Liver (tissue), 9 donors: ENCODE measurements around the gene LSAMP. TPM values are rescaled to one million over a fixed set of nuclear protein-coding genes. Genes with fewer than 3 reads are reported as not detected.

Experiments
- DNase-seq: peaks from one replicate; pipeline ENCODE4 v3.0.0-alpha.2; 2017; ENCODE audit warnings: low spot score
- H3K27ac ChIP-seq, 2 donors: one replicate each; pipeline ENCODE4 v1.7.0; 2013; ENCODE audit warnings: inconsistent platforms in 2 of 2, low read length in 2 of 2, control low read depth in 1 of 2, low read depth in 1 of 2, mild to moderate bottlenecking in 1 of 2
- H3K27me3 ChIP-seq, 4 donors: one replicate each; pipeline versions ENCODE4 v1.6.1 to v1.7.0; 2013; ENCODE audit warnings: low read length in 3 of 4, inconsistent platforms in 1 of 4, mild to moderate bottlenecking in 1 of 4, moderate library complexity in 1 of 4; ENCODE audit not compliant: control insufficient read depth in 4 of 4, insufficient read depth in 4 of 4
- H3K36me3 ChIP-seq, 4 donors: one replicate each; pipeline versions ENCODE4 v1.6.1 to v1.7.0; 2013; ENCODE audit warnings: low read length in 3 of 4, mild to moderate bottlenecking in 3 of 4, low read depth in 1 of 4, moderate library complexity in 1 of 4; ENCODE audit not compliant: control insufficient read depth in 4 of 4, insufficient read depth in 3 of 4
- H3K4me1 ChIP-seq, 4 donors: one replicate each; pipeline versions ENCODE4 v1.6.1 to v1.7.0; 2013; ENCODE audit warnings: low read length in 3 of 4, mild to moderate bottlenecking in 3 of 4, moderate library complexity in 1 of 4; ENCODE audit not compliant: control insufficient read depth in 4 of 4, insufficient read depth in 4 of 4
- H3K4me3 ChIP-seq, 3 donors: one replicate each; pipeline versions ENCODE4 v1.6.1 to v1.7.0; 2013; ENCODE audit warnings: low read length in 3 of 3, control low read depth in 1 of 3, low read depth in 1 of 3, mild to moderate bottlenecking in 1 of 3
- H3K9ac ChIP-seq, 2 donors: one replicate each; pipeline ENCODE4 v1.7.0; 2013; ENCODE audit warnings: low read length in 2 of 2, mild to moderate bottlenecking in 2 of 2, moderate library complexity in 2 of 2, control low read depth in 1 of 2, low read depth in 1 of 2
- H3K9me3 ChIP-seq, 4 donors: one replicate each; pipeline versions ENCODE4 v1.6.1 to v1.7.0; 2013; ENCODE audit warnings: low read length in 3 of 4; ENCODE audit not compliant: control insufficient read depth in 4 of 4
- EGR1 ChIP-seq, 2 donors: IDR thresholded peaks; 2 replicates each; pipeline ENCODE4 v1.6.1; 2016 to 2018; ENCODE audit warnings: antibody characterized with exemption in 2 of 2, low read depth in 2 of 2
- FOXA2 ChIP-seq: IDR thresholded peaks from 2 replicates; pipeline ENCODE4 v1.6.1; 2016; ENCODE audit warnings: antibody characterized with exemption
- HNF4A ChIP-seq, 2 donors: conservative IDR thresholded peaks; 2 replicates each; pipeline ENCODE4 v1.6.1; 2016; ENCODE audit warnings: antibody characterized with exemption in 2 of 2, mild to moderate bottlenecking in 2 of 2
- JUND ChIP-seq, 2 donors: IDR thresholded peaks; 2 replicates each; pipeline ENCODE4 v1.6.1; 2016; ENCODE audit warnings: antibody characterized with exemption in 2 of 2
- NR2F2 ChIP-seq: IDR thresholded peaks from 2 replicates; pipeline ENCODE4 v1.6.1; 2016; ENCODE audit warnings: antibody characterized with exemption
- RAD21 ChIP-seq, 2 donors: IDR thresholded peaks; 2 replicates each; pipeline ENCODE4 v1.6.1; 2016; ENCODE audit warnings: antibody characterized with exemption in 2 of 2, mild to moderate bottlenecking in 2 of 2
- RXRA ChIP-seq, 2 donors: IDR thresholded peaks; 2 replicates each; pipeline ENCODE4 v1.6.1; 2017 to 2018; ENCODE audit warnings: antibody characterized with exemption in 2 of 2, mild to moderate bottlenecking in 1 of 2
- SP1 ChIP-seq: IDR thresholded peaks from 2 replicates; pipeline ENCODE4 v1.6.1; 2018; ENCODE audit warnings: antibody characterized with exemption, mild to moderate bottlenecking
- TAF1 ChIP-seq: conservative IDR thresholded peaks from 2 replicates; pipeline ENCODE4 v1.6.1; 2016; ENCODE audit warnings: antibody characterized with exemption, mild to moderate bottlenecking
- YY1 ChIP-seq: IDR thresholded peaks from 2 replicates; pipeline ENCODE4 v1.6.1; 2016; ENCODE audit warnings: antibody characterized with exemption, mild to moderate bottlenecking
- WGBS: extraction: QIAGEN DNeasy Blood & Tissue Kit; methylation state at CpG from one replicate; pipeline ENCODE4 v1.1.7; 2013; 5-methylcytosine and 5-hydroxymethylcytosine counted together
- polyA plus RNA-seq, 2 donors: library from polyadenylated mRNA; stranded (reverse) in 1 of 2; unstranded in 1 of 2; fragments of 200-250 nt in 1 of 2; fragments of >200 nt in 1 of 2; fragmentation: Nextera tagmentation in 1 of 2; extraction: Ambion mirVana in 1 of 2; gene quantifications; one replicate each; pipeline versions ENCODE4 v1.2.1 to v1.2.3, GENCODE V29; 2013 to 2015
- total RNA-seq, 2 donors: library from RNA; depleted of rRNA; stranded (reverse); fragments of >200 nt; gene quantifications; one replicate each; pipeline ENCODE4 v1.2.3, GENCODE V29; 2014
- TF ChIP-seq, protein P1 (sequence below): IDR thresholded peaks from 2 replicates; pipeline ENCODE4 v1.6.1; 2016; ENCODE audit warnings: antibody characterized with exemption
- TF ChIP-seq, protein P2 (sequence below): IDR thresholded peaks from 2 replicates; pipeline ENCODE4 v1.6.1; 2016; ENCODE audit warnings: antibody characterized with exemption
- TF ChIP-seq, protein P3 (sequence below): fragments of 150-350 bp; IDR thresholded peaks from 2 replicates; pipeline ENCODE4 v1.5.1; 2017; ENCODE audit warnings: improper control_type of control experiment, low read depth, low read length; ENCODE audit not compliant: missing input control
- TF ChIP-seq, protein P4 (sequence below): IDR thresholded peaks from 2 replicates; pipeline ENCODE4 v1.6.1; 2016; ENCODE audit warnings: antibody characterized with exemption
- donor health status: healthy.
- donor health status: healthy.
- donor health status: healthy.
- donor health status: healthy.
- donor health status: healthy.

The LSAMP gene
- total and polyA plus RNA-seq, 4 donors: 0.01 to 0.17 (median 0.06) TPM

DNA sequence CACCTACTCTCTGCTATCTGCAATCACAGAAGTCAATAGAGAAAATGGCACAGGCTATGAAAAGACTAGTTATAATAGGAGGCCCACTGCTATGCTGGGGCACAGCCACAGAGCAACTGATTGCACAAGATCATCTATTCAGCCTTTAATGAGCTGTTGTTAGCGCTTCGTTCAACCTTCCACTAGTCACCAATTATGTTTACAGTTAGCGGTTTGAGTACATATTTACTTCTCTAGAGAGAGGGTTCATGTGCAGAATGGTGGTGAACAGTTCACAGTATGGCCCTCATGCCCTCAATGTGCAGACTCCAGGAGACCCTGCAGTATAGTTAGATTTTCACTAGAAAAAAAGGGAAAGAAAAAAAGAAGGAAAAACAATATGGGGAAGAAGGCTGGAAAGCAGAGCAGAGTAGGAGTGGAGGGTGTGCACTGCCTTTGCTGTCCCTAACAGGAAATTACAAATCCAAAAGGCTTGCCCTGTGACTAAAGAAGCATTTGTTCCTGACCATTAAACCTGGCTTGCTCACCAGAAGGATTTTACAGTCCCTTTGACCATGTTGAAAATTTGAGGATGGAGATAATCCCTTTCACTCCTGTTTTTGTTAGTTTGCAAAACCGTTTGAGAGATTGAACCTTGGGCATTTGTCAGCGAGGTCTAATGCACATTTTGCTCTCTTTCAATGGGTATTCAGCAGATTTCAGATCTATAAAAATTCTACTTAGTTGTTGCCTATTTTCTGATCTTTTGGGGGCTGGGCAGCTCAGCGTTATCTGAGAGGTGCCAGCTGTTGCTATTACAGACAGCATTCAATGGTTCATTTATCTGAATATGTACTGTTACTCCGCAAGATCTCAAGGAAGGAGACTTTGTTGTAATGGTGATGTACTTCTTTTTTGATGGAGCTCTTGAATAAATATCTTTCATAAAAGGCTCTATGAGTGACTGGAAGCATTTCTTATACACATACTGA lies 296.1 kb downstream of the LSAMP start (continued):
- TF ChIP-seq EGR1 (IDR thresholded peaks at IDR 0.05; ENCODE audit: low read depth in 2 of 2) (no peak), JUND (IDR thresholded peaks at IDR 0.05) (no peak), NR2F2 (no peak), SP1 (no peak)
- TF ChIP-seq, protein P1, sequence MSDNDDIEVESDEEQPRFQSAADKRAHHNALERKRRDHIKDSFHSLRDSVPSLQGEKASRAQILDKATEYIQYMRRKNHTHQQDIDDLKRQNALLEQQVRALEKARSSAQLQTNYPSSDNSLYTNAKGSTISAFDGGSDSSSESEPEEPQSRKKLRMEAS: no peak
- TF ChIP-seq, protein P2, sequence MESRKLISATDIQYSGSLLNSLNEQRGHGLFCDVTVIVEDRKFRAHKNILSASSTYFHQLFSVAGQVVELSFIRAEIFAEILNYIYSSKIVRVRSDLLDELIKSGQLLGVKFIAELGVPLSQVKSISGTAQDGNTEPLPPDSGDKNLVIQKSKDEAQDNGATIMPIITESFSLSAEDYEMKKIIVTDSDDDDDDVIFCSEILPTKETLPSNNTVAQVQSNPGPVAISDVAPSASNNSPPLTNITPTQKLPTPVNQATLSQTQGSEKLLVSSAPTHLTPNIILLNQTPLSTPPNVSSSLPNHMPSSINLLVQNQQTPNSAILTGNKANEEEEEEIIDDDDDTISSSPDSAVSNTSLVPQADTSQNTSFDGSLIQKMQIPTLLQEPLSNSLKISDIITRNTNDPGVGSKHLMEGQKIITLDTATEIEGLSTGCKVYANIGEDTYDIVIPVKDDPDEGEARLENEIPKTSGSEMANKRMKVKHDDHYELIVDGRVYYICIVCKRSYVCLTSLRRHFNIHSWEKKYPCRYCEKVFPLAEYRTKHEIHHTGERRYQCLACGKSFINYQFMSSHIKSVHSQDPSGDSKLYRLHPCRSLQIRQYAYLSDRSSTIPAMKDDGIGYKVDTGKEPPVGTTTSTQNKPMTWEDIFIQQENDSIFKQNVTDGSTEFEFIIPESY: no peak

DNA sequence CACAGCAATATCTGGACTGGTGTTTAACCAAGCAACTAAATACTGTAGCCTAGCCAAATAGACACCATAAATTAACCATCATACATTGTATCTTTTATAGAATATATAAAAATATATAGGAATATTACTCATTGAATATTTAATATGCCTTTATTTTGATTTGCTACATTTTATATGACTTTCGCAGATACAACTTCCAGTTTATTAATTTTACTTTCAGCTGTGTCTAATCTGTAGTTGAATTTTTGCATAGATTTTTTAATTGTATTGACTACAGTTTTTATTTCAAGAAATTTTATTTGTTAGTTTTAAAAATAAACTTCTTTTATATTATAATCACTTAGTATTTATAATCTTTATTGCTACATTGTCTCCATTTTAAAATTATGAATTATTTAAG lies 299.7 kb downstream of the LSAMP start:
- 95% methylated on average over 1 of the region's 1 CpG for WGBS
- H3K9ac ChIP-seq: no peak overlapping the region
- H3K27me3 ChIP-seq: no peaks in the 10 kb centered on the region
- TF ChIP-seq TAF1 (no peak), HNF4A (conservative IDR thresholded peaks at IDR 0.05) (no peak), RAD21 (IDR thresholded peaks at IDR 0.05) (no peak), YY1 (no peak), SP1 (no peak), FOXA2 (no peak), EGR1 (IDR thresholded peaks at IDR 0.05; ENCODE audit: low read depth in 2 of 2) (no peak), JUND (IDR thresholded peaks at IDR 0.05) (no peak), RXRA (IDR thresholded peaks at IDR 0.05) (no peak)
- TF ChIP-seq, protein P3, sequence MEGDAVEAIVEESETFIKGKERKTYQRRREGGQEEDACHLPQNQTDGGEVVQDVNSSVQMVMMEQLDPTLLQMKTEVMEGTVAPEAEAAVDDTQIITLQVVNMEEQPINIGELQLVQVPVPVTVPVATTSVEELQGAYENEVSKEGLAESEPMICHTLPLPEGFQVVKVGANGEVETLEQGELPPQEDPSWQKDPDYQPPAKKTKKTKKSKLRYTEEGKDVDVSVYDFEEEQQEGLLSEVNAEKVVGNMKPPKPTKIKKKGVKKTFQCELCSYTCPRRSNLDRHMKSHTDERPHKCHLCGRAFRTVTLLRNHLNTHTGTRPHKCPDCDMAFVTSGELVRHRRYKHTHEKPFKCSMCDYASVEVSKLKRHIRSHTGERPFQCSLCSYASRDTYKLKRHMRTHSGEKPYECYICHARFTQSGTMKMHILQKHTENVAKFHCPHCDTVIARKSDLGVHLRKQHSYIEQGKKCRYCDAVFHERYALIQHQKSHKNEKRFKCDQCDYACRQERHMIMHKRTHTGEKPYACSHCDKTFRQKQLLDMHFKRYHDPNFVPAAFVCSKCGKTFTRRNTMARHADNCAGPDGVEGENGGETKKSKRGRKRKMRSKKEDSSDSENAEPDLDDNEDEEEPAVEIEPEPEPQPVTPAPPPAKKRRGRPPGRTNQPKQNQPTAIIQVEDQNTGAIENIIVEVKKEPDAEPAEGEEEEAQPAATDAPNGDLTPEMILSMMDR: no peak
- TF ChIP-seq, protein P4, sequence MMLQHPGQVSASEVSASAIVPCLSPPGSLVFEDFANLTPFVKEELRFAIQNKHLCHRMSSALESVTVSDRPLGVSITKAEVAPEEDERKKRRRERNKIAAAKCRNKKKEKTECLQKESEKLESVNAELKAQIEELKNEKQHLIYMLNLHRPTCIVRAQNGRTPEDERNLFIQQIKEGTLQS: no peak
- TF ChIP-seq, protein P2: no peak
- TF ChIP-seq, protein P1: no peak
- no peak for DNase-seq
- H3K4me3 ChIP-seq: no peak overlapping the region
- no peaks in the 10 kb centered on the region for H3K4me1 ChIP-seq
- no peak overlapping the region for H3K27ac ChIP-seq
- no peaks in the 10 kb centered on the region for H3K36me3 ChIP-seq
- peaks cover 0 to 8% (median 0%) of the 10 kb centered on the region in 4 donors for H3K9me3 ChIP-seq
